Suprapubic skin (tissue), 4 donors: ENCODE results near the gene RAB43. TPM values are rescaled to one million over a fixed set of nuclear protein-coding genes. Genes with fewer than 3 reads are reported as not detected.

Source experiments
- DNase-seq, 2 donors: peaks; one replicate each; pipeline ENCODE4 v3.0.0-alpha.2; 2019; ENCODE audit warnings: low spot score in 2 of 2
- H3K27ac ChIP-seq: fragments of 200-600 bp; sonication (generic); one replicate; pipeline ENCODE4 v1.5.1; 2019
- H3K27me3 ChIP-seq: fragments of 200-600 bp; sonication (generic); one replicate; pipeline ENCODE4 v1.5.1; 2019
- H3K36me3 ChIP-seq: fragments of 200-600 bp; sonication (generic); one replicate; pipeline ENCODE4 v1.5.1; 2019
- H3K4me1 ChIP-seq: fragments of 200-600 bp; sonication (generic); one replicate; pipeline ENCODE4 v1.5.1; 2019
- H3K4me3 ChIP-seq: fragments of 200-600 bp; sonication (generic); one replicate; pipeline ENCODE4 v1.5.1; 2019; ENCODE audit warnings: mild to moderate bottlenecking
- H3K9me3 ChIP-seq: fragments of 200-600 bp; sonication (generic); one replicate; pipeline ENCODE4 v1.5.1; 2019
- CTCF ChIP-seq, 2 donors: fragments of 200-600 bp in 1 of 2; fragments of 450-650 bp in 1 of 2; sonication (generic) in 1 of 2; IDR thresholded peaks; one replicate each; pipeline ENCODE4 v1.5.1; 2016 to 2019; ENCODE audit warnings: antibody characterized with exemption in 2 of 2, mild to moderate bottlenecking in 1 of 2, moderate library complexity in 1 of 2
- EP300 ChIP-seq: sonication (generic); formaldehyde crosslinking; IDR thresholded peaks from one replicate; pipeline ENCODE4 v1.6.1; 2017; ENCODE audit warnings: antibody characterized with exemption
- POLR2A ChIP-seq, 2 donors: fragments of 450-650 bp; IDR thresholded peaks; one replicate each; pipeline ENCODE4 v1.6.1; 2017; ENCODE audit warnings: antibody characterized with exemption in 2 of 2, mild to moderate bottlenecking in 2 of 2, moderate library complexity in 2 of 2
- POLR2AphosphoS5 ChIP-seq, 3 donors: sonication (generic); formaldehyde crosslinking; IDR thresholded peaks; one replicate each; pipeline ENCODE4 v1.6.1; 2017; ENCODE audit warnings: antibody characterized with exemption in 3 of 3
- whole genome bisulfite sequencing: methylation state at CpG from one replicate; pipeline ENCODE4 v1.1.5; 2018; 5-methylcytosine and 5-hydroxymethylcytosine counted together
- total RNA-seq, 4 donors: library from RNA; depleted of rRNA; stranded (reverse); fragments of >200 nt; gene quantifications; one replicate each; pipeline ENCODE4 v1.1.0, GENCODE V29; 2016

The RAB43 gene
- total RNA-seq, 4 donors from 2014 or later = 7.3 to 20.4 (median 8.3) TPM

DNA sequence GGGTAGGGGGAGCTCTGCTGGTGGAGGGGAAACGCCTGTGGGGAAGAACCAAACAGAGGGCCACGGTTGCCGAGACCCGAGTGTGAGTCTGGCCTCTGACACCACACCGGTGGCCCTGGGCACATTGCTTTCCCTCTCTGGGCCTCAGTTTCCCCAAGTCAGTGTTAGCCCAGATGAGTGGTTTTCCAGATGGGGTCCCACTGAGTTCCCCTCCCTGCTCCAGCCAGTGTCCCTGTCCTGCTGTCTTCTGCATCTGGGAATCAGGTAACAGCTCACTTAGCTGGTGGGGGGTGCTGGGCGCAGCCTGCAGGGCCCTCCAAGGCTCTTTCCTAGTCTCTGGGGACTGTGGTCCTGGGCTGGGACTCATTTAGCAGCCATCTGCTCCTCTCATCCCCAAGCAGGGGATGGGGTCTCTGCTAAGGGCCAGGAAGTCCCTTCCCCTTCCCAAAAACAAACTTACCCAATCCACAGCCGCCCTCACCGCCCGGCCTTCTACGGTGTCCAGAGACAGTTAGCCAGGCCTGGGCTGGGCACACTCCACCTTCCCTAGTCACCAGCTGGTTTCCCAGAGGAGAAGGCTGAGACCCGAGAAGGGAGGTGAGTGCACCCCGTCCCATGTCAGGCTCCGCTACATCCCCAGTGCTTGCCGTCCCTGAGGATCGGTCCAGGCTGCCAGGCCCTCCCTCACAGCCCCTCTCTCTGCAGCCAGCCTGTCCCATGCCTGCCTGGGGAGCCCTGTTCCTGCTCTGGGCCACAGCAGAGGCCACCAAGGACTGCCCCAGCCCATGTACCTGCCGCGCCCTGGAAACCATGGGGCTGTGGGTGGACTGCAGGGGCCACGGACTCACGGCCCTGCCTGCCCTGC lies 60.3 kb downstream of the RAB43 start:
- TF ChIP-seq CTCF (IDR thresholded peaks at IDR 0.05) (no peak), POLR2AphosphoS5 (IDR thresholded peaks at IDR 0.05) (no peak), EP300 (no peak), POLR2A (IDR thresholded peaks at IDR 0.05) (no peak)
- Histone ChIP-seq H3K27ac (no peak overlapping the region), H3K4me3 (no peak overlapping the region), H3K9me3 (no peaks in the 10 kb centered on the region), H3K27me3 (no peaks in the 10 kb centered on the region), H3K4me1 (peaks cover 3% of the 10 kb centered on the region), H3K36me3 (no peaks in the 10 kb centered on the region)
- WGBS = 89% methylated on average over 14 of the region's 19 CpGs
- DNase-seq = peak in 1 of 2 donors; percentile 51

DNA sequence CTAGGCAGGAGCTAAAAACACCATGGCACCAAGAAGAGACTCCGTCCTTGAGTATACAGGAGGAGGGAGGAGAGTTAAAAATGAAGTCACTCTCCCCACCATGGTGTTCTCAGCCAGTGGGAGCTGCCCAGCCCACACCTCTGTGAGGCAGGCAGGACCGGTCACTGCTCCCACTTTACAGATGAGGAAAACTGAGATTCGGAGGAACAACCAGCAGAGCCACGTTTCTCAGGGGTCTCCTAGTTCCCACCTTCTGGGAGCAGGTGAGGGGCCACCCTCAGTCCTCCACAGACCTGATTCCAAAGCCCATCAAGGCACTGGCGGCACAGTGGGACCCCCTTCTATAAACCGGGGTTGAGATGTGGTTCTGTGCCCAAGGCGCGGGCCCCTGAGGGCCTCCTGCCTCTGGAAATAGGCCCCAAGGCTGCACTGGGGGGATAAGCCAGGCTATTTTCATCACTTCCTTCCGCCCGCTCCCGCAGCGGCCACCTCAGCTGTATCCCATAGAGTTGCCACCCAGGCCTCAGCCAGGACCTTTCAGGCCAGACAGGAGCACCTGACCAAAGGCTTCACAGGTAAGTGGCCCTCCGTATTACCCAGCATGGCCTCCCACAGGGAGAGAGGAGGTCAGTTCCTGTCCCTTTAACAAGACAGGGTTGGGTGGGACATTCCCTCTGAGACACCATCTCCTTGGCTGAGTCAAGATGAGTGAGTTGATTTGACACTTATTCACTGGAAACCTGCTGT lies 61.2 kb downstream of the RAB43 start, which contains the start of gene GP9:
GP9 (plus strand) TSS at position 504 of the 747 bp plus-strand sequence. CDS start 961 bp downstream, outside the sequence.
- no peak within 1 kb of the TSS for H3K4me3 ChIP-seq
- H3K9me3 ChIP-seq = no peaks in the 10 kb centered on the region
- no peak for DNase-seq
- no peaks in the 10 kb centered on the region for H3K27me3 ChIP-seq
- peaks cover 3% of the 10 kb centered on the region for H3K4me1 ChIP-seq
- 84% methylated on average over 5 of the region's 13 CpGs for WGBS
- no peaks in the 10 kb centered on the region for H3K36me3 ChIP-seq
- no peak for TF ChIP-seq EP300
- TF ChIP-seq POLR2A (IDR thresholded peaks at IDR 0.05) = no peak
- no peak for TF ChIP-seq CTCF (IDR thresholded peaks at IDR 0.05)
- TF ChIP-seq POLR2AphosphoS5 (IDR thresholded peaks at IDR 0.05) = no peak
- peak within 1 kb of the TSS; percentile 4 for H3K27ac ChIP-seq

- Histone ChIP-seq H3K36me3 (no peaks in the 10 kb centered on the region), H3K4me3 (no peak overlapping the region), H3K4me1 (peaks cover 3% of the 10 kb centered on the region), H3K27ac (no peak overlapping the region), H3K27me3 (no peaks in the 10 kb centered on the region), H3K9me3 (no peaks in the 10 kb centered on the region)
- 80% methylated on average over 11 of the region's 11 CpGs for WGBS
- DNase-seq = no peak
- no peak for TF ChIP-seq EP300
- TF ChIP-seq CTCF (IDR thresholded peaks at IDR 0.05) = no peak
- no peak for TF ChIP-seq POLR2AphosphoS5 (IDR thresholded peaks at IDR 0.05)
- TF ChIP-seq POLR2A (IDR thresholded peaks at IDR 0.05) = no peak
Observed at GRCh38 chr3:129059311-129059958, 62.2 kb downstream of the RAB43 start.

- Histone ChIP-seq H3K27me3 (no peaks in the 10 kb centered on the region), H3K4me1 (peaks cover 8% of the 10 kb centered on the region), H3K27ac (no peak overlapping the region), H3K9me3 (no peaks in the 10 kb centered on the region), H3K36me3 (no peaks in the 10 kb centered on the region), H3K4me3 (no peak overlapping the region)
- TF ChIP-seq POLR2A (IDR thresholded peaks at IDR 0.05) (no peak), EP300 (no peak), POLR2AphosphoS5 (IDR thresholded peaks at IDR 0.05) (no peak), CTCF (IDR thresholded peaks at IDR 0.05) (no peak)
- DNase-seq = no peak
- WGBS = 45% methylated on average over 2 of the region's 4 CpGs
Observed at GRCh38 chr3:129058441-129059200, 63.0 kb downstream of the RAB43 start.
